HUDEP-2 (cell line): ENCODE measurements around the gene INPP5B.
"Not testable (repeated sequence)": the region's sequence is repeated elsewhere in the genome, so short reads cannot be mapped to it uniquely, and the experiment has no call there.

ENCODE experiments used
- DNase-seq, 76 experiments: peaks; one replicate each; lab custom pipeline; 2025; ENCODE audit not compliant: unreplicated experiment in 76 of 76; lab: John Stamatoyannopoulos, UW

The INPP5B gene

GRCh38 chr1:37948841-37949240 is 2.0 kb upstream of the INPP5B start:
- DNase-seq, result no peak

GRCh38 chr1:37948166-37948565 is 1.3 kb upstream of the INPP5B start:
- no peak for DNase-seq

- DNase-seq, result peak in 11 of 76 experiments; percentile 4 to 44 (median 11)
Observed at GRCh38 chr1:37947364-37947763, 511 bp upstream of the INPP5B start.

GRCh38 chr1:37945743-37946702 is 830 bp downstream of the INPP5B start:
- peak in 5 of 76 experiments; percentile 7 to 47 (median 11) for DNase-seq

GRCh38 chr1:37945251-37945650 is 1.6 kb downstream of the INPP5B start:
- DNase-seq, result no peak

GRCh38 chr1:37944816-37945215 is 2.0 kb downstream of the INPP5B start:
- no peak for DNase-seq

GRCh38 chr1:37944086-37944763 is 2.6 kb downstream of the INPP5B start:
- DNase-seq, result no peak

GRCh38 chr1:37940299-37940947 is 6.4 kb downstream of the INPP5B start:
- DNase-seq, result no peak

- DNase-seq, result not testable (repeated sequence)
Observed at GRCh38 chr1:37936760-37937159, 10.1 kb downstream of the INPP5B start.

GRCh38 chr1:37932759-37933158 is 14.1 kb downstream of the INPP5B start:
- DNase-seq, result no peak

GRCh38 chr1:37931361-37932158 is 15.3 kb downstream of the INPP5B start:
- DNase-seq, result peak in 74 of 76 experiments; percentile 45 to 97 (median 93)

- peak in 16 of 76 experiments; percentile 4 to 34 (median 20) for DNase-seq
Observed at GRCh38 chr1:37931102-37931360, 15.8 kb downstream of the INPP5B start.

GRCh38 chr1:37930246-37931101 is 16.4 kb downstream of the INPP5B start:
- peak in 10 of 76 experiments; percentile 10 to 19 (median 17) for DNase-seq

GRCh38 chr1:37926038-37926924 is 20.6 kb downstream of the INPP5B start:
- no peak for DNase-seq

GRCh38 chr1:37925316-37925715 is 21.5 kb downstream of the INPP5B start:
- DNase-seq, result no peak

GRCh38 chr1:37923551-37923889 is 23.3 kb downstream of the INPP5B start:
- no peak for DNase-seq

GRCh38 chr1:37922767-37923550 is 23.9 kb downstream of the INPP5B start:
- DNase-seq, result peak in 53 of 76 experiments; percentile 9 to 80 (median 47)

- peak in 25 of 76 experiments; percentile 1 to 47 (median 15) for DNase-seq
Observed at GRCh38 chr1:37919277-37919676, 27.6 kb downstream of the INPP5B start.
